Body of pancreas (tissue), 4 donors: Measurements from ENCODE around the gene NSFL1C.

Experiments
- POLR2A ChIP-seq, 3 donors: fragments of 450-650 bp; IDR thresholded peaks; one replicate each; pipeline ENCODE4 v1.6.1; 2016; ENCODE audit warnings: antibody characterized with exemption in 3 of 3, mild to moderate bottlenecking in 2 of 3
- TF ChIP-seq, protein P1 (sequence below), 7 experiments: fragments of 450-650 bp in 4 of 7; fragments of 200-600 bp in 3 of 7; sonication (generic) in 3 of 7; IDR thresholded peaks; one replicate each; pipeline ENCODE4 v1.5.1; 2016 to 2019; ENCODE audit warnings: antibody characterized with exemption in 7 of 7

DNA sequence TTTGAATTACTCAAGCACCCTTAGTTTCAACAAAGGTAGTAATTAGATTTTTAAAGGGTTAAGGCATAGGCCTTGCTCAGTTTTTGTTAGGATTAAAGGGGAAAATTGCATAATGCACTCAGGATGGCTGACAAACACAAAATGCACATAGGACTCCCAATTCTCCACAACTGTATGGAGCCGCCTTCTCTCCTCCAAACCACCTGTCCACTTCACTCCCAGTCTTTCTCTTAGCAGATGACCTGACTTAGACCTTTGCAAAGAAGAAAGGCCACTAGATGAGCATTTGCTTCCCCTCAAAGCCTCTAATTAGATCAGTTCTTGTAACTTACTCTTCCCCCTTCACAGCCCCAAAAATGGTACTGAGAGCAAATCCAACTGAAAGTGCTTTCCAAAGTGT is 20.1 kb downstream of the NSFL1C start:
- TF ChIP-seq, protein P1, sequence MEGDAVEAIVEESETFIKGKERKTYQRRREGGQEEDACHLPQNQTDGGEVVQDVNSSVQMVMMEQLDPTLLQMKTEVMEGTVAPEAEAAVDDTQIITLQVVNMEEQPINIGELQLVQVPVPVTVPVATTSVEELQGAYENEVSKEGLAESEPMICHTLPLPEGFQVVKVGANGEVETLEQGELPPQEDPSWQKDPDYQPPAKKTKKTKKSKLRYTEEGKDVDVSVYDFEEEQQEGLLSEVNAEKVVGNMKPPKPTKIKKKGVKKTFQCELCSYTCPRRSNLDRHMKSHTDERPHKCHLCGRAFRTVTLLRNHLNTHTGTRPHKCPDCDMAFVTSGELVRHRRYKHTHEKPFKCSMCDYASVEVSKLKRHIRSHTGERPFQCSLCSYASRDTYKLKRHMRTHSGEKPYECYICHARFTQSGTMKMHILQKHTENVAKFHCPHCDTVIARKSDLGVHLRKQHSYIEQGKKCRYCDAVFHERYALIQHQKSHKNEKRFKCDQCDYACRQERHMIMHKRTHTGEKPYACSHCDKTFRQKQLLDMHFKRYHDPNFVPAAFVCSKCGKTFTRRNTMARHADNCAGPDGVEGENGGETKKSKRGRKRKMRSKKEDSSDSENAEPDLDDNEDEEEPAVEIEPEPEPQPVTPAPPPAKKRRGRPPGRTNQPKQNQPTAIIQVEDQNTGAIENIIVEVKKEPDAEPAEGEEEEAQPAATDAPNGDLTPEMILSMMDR (IDR thresholded peaks at IDR 0.05), result no peak
- TF ChIP-seq POLR2A (IDR thresholded peaks at IDR 0.05), result no peak
